GF-D8 (cell line): ENCODE data around the gene BNC2.

Source experiments
- DNase-seq: peaks from one replicate; lab custom pipeline; 2025; lab: John Stamatoyannopoulos, UW

Gene BNC2

GRCh38 chr9:16628413-16628812 is 242.1 kb downstream of the BNC2 start:
- no peak for DNase-seq

GRCh38 chr9:16627967-16628366 is 242.5 kb downstream of the BNC2 start:
- DNase-seq: no peak

- no peak for DNase-seq
Measured at GRCh38 chr9:16627521-16627920, 242.9 kb downstream of the BNC2 start.

- DNase-seq: no peak
Measured at GRCh38 chr9:16626577-16627130, 243.8 kb downstream of the BNC2 start.

GRCh38 chr9:16625811-16626210 is 244.7 kb downstream of the BNC2 start:
- DNase-seq: no peak

GRCh38 chr9:16625161-16625631 is 245.3 kb downstream of the BNC2 start:
- DNase-seq: no peak

- no peak for DNase-seq
Measured at GRCh38 chr9:16624744-16625117, 245.7 kb downstream of the BNC2 start.

- DNase-seq: no peak
Measured at GRCh38 chr9:16623989-16624743, 246.3 kb downstream of the BNC2 start.

- no peak for DNase-seq
Measured at GRCh38 chr9:16622541-16622940, 247.9 kb downstream of the BNC2 start.

- DNase-seq: no peak
Measured at GRCh38 chr9:16619914-16620520, 250.5 kb downstream of the BNC2 start.

- no peak for DNase-seq
Measured at GRCh38 chr9:16619402-16619801, 251.1 kb downstream of the BNC2 start.

- no peak for DNase-seq
Measured at GRCh38 chr9:16618524-16618923, 251.9 kb downstream of the BNC2 start.

- no peak for DNase-seq
Measured at GRCh38 chr9:16616686-16617085, 253.8 kb downstream of the BNC2 start.

- no peak for DNase-seq
Measured at GRCh38 chr9:16615451-16615850, 255.0 kb downstream of the BNC2 start.

- no peak for DNase-seq
Measured at GRCh38 chr9:16613605-16614004, 256.9 kb downstream of the BNC2 start.

- no peak for DNase-seq
Measured at GRCh38 chr9:16613051-16613450, 257.4 kb downstream of the BNC2 start.

- no peak for DNase-seq
Measured at GRCh38 chr9:16612627-16613026, 257.8 kb downstream of the BNC2 start.

- no peak for DNase-seq
Measured at GRCh38 chr9:16611983-16612382, 258.5 kb downstream of the BNC2 start.

GRCh38 chr9:16611001-16611400 is 259.5 kb downstream of the BNC2 start:
- no peak for DNase-seq

- no peak for DNase-seq
Measured at GRCh38 chr9:16610538-16610937, 259.9 kb downstream of the BNC2 start.

GRCh38 chr9:16608906-16609305 is 261.6 kb downstream of the BNC2 start:
- no peak for DNase-seq

GRCh38 chr9:16602494-16602893 is 268.0 kb downstream of the BNC2 start:
- DNase-seq: no peak

GRCh38 chr9:16601991-16602390 is 268.5 kb downstream of the BNC2 start:
- DNase-seq: no peak
